Parathyroid adenoma (tissue), 2 donors: ENCODE data around the gene MSANTD2.

Source experiments
- H2AFZ ChIP-seq: fragments of 300-600 bp; sonication (generic); one replicate; pipeline ENCODE4 v1.7.0; 2017; ENCODE audit warnings: antibody characterized with exemption, mild to moderate bottlenecking
- H3K27ac ChIP-seq: fragments of 300-600 bp; sonication (generic); one replicate; pipeline ENCODE4 v1.7.0; 2017
- H3K27me3 ChIP-seq: fragments of 300-600 bp; sonication (generic); one replicate; pipeline ENCODE4 v1.7.0; 2017; ENCODE audit warnings: low read length; ENCODE audit not compliant: control insufficient read depth, insufficient read depth
- H3K36me3 ChIP-seq: fragments of 300-600 bp; sonication (generic); one replicate; pipeline ENCODE4 v1.7.0; 2017; ENCODE audit warnings: low read length; ENCODE audit not compliant: control insufficient read depth, insufficient read depth
- H3K4me1 ChIP-seq: fragments of 300-600 bp; sonication (generic); one replicate; pipeline ENCODE4 v1.7.0; 2017; ENCODE audit warnings: control low read depth
- H3K4me2 ChIP-seq: fragments of 300-600 bp; sonication (generic); one replicate; pipeline ENCODE4 v1.7.0; 2017; ENCODE audit warnings: low read length
- H3K4me3 ChIP-seq: fragments of 300-600 bp; sonication (generic); one replicate; pipeline ENCODE4 v1.7.0; 2017; ENCODE audit warnings: low read depth, low read length
- H3K79me2 ChIP-seq: fragments of 300-600 bp; sonication (generic); one replicate; pipeline ENCODE4 v1.7.0; 2017; ENCODE audit warnings: control low read depth
- H3K9ac ChIP-seq: fragments of 300-600 bp; sonication (generic); one replicate; pipeline ENCODE4 v1.7.0; 2017; ENCODE audit warnings: mild to moderate bottlenecking
- H3K9me3 ChIP-seq: fragments of 300-600 bp; sonication (generic); one replicate; pipeline ENCODE4 v1.7.0; 2017; ENCODE audit warnings: low read length; ENCODE audit not compliant: control insufficient read depth
- TF ChIP-seq, protein P1 (sequence below): fragments of 300-600 bp; sonication (generic); IDR thresholded peaks from one replicate; pipeline ENCODE4 v1.7.0; 2017; ENCODE audit warnings: antibody characterized with exemption, mild to moderate bottlenecking
- donor health status: primary hyperparathyroidism.

Gene MSANTD2

DNA sequence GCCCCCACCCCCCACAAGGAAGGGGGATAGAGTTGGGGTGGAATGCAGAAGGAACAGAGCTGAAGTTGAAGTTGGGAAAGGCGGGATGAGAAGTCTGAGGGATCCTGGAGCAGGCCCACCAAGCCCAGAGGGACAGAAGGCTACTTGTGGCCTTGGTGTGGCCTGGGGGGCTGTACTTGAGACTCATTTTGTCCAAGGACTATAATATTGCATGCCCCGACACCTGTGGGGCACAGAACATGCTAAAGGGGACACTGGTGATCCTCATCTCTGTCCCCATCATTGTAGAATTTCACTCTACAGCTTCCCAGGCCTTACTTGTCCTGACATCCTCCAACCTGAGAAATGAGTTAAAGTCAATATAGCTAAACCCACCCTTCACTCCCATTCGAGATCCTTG lies 39.4 kb downstream of the MSANTD2 start:
- H3K36me3 ChIP-seq, result no peaks in the 10 kb centered on the region
- H3K79me2 ChIP-seq, result no peaks in the 10 kb centered on the region
- H3K27ac ChIP-seq, result peak overlapping the region; percentile 77
- no peaks in the 10 kb centered on the region for H3K27me3 ChIP-seq
- no peaks in the 10 kb centered on the region for H3K9me3 ChIP-seq
- H3K4me3 ChIP-seq, result peak overlapping the region; percentile 57
- H3K9ac ChIP-seq, result no peak overlapping the region
- peak overlapping the region; percentile 55 for H3K4me2 ChIP-seq
- TF ChIP-seq, protein P1, sequence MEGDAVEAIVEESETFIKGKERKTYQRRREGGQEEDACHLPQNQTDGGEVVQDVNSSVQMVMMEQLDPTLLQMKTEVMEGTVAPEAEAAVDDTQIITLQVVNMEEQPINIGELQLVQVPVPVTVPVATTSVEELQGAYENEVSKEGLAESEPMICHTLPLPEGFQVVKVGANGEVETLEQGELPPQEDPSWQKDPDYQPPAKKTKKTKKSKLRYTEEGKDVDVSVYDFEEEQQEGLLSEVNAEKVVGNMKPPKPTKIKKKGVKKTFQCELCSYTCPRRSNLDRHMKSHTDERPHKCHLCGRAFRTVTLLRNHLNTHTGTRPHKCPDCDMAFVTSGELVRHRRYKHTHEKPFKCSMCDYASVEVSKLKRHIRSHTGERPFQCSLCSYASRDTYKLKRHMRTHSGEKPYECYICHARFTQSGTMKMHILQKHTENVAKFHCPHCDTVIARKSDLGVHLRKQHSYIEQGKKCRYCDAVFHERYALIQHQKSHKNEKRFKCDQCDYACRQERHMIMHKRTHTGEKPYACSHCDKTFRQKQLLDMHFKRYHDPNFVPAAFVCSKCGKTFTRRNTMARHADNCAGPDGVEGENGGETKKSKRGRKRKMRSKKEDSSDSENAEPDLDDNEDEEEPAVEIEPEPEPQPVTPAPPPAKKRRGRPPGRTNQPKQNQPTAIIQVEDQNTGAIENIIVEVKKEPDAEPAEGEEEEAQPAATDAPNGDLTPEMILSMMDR, result no peak
- H2AFZ ChIP-seq, result no peak overlapping the region
- peaks cover 6% of the 10 kb centered on the region for H3K4me1 ChIP-seq

DNA sequence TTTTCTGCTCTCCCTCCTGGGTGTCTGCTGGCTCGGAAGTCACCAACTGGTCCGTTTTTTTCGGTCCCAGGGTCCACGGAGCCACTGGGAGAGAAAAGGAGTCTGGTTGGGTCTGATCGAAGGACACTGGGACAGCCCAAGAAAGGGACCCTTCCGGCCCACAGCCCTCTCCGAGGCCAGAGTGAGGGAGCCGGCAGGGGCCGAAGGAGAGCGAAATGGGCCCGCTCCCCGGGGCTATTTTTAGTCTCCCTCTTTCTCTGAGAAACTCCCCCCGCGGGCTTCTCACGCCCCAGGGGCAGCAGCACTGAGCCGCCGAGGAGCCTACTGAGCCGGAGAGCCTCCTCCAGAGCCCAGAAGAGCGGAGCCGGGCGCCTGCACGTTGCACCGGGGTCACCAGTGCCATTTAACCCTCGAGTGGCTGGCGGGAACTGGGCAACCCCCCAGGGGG lies 40.0 kb downstream of the MSANTD2 start:
- TF ChIP-seq, protein P1, result no peak
- Histone ChIP-seq H3K4me1 (peaks cover 6% of the 10 kb centered on the region), H2AFZ (no peak overlapping the region), H3K9ac (no peak overlapping the region), H3K27me3 (no peaks in the 10 kb centered on the region), H3K9me3 (no peaks in the 10 kb centered on the region), H3K36me3 (no peaks in the 10 kb centered on the region), H3K4me2 (peak overlapping the region; percentile 55), H3K27ac (peak overlapping the region; percentile 77), H3K79me2 (no peaks in the 10 kb centered on the region), H3K4me3 (peak overlapping the region; percentile 57)

DNA sequence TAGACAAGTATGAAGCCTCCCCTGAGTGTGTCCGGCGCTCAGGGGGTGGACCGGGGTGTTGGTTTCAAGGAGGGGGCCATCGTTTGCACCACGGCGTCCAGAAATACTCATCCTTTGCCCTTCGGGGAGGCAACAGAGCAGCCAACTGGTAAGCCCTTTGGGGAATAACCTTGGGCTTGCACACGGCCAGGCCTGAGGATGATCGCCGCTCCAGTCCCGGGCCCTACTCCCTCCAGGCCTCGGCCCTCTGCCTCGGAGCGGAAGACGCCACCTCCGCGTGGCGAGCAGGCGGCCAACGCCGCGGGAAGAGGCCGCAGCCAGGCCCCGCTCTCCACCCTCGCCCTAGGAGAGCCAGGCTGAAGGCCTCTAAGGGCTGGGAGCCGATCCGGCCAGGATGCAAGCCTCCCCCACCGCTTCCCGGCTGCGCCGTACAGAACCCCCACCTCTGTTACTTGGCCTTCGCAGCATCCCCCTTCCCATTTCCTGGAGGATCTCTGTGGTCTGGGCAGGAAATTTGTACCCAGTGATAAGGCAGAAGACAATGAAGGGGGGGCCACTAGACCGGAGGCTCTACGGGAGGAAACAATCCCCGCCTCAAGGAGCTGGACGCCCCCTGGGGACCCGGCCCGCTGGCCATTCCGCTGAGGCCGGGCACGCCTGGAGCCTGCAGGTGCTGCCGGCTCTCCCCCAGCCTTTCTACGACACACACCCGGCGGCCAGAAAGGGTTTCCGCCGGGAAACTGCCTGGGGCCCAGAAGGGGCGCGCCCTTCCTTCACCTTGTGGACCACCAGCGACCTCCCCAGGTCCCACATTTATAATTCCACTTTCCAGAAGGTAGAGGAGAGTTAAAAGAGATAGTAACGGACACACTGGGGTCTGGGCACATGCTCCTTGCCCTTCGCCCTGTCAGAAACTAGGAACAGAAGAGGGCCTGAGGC lies 40.7 kb downstream of the MSANTD2 start:
- TF ChIP-seq, protein P1, result no peak
- H3K27me3 ChIP-seq, result no peaks in the 10 kb centered on the region
- peaks cover 6% of the 10 kb centered on the region for H3K4me1 ChIP-seq
- peak overlapping the region; percentile 57 for H3K4me3 ChIP-seq
- no peaks in the 10 kb centered on the region for H3K79me2 ChIP-seq
- H3K27ac ChIP-seq, result peak overlapping the region; percentile 77
- H3K9me3 ChIP-seq, result no peaks in the 10 kb centered on the region
- H2AFZ ChIP-seq, result no peak overlapping the region
- no peak overlapping the region for H3K4me2 ChIP-seq
- no peaks in the 10 kb centered on the region for H3K36me3 ChIP-seq
- no peak overlapping the region for H3K9ac ChIP-seq

DNA sequence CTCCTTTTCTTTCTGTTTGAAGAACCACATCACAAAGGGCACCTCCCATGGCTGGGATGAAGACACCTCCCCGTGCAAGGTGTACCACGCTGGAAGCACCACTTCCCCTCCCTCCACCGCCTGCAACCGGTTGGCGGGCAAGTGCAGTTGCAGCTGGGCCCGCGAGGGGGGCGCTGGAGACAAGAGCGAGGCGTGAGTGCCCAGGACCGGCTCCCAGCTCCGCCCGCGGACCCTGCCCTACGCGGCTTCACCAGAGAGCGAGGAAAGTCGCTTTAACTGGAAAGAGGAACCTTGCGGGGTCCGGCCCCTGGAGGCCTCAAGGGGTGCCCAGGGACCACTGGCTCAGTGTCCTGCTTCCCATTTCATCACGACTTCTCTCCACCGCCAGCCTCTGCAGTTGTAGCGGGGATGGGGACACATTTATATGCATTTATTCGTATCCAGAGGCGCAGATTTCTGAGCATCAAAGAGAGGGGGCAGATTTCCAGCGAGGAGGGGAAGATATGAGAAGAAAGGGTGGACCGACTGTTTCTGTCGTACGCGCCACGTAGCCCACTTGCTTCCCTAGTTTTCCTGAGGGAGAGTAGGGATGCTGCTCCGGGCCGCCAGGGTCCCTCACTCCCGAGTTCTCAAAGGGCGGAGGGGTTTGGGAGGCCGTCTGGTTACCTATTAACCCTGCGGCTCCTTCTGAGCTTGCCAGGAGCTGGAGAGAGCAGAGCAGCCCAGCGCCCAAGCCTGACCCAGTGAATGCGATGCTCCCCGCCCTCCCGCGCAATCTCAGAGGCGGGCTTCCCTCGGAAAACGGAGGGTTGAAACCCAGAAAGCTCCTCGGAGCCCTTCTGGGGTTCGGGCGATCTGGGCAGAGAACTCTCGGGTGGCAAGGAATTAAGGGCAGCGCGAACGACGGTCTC lies 41.6 kb downstream of the MSANTD2 start:
- Histone ChIP-seq H2AFZ (peak overlapping the region; percentile 50), H3K4me1 (peaks cover under 1% of the 10 kb centered on the region), H3K9ac (no peak overlapping the region), H3K4me2 (peak overlapping the region; percentile 30), H3K79me2 (no peaks in the 10 kb centered on the region), H3K27ac (peak overlapping the region; percentile 54), H3K9me3 (no peaks in the 10 kb centered on the region), H3K27me3 (no peaks in the 10 kb centered on the region), H3K36me3 (no peaks in the 10 kb centered on the region), H3K4me3 (no peak overlapping the region)
- TF ChIP-seq, protein P1, result peak; percentile 61
